VCaP (cell line): ENCODE data around the gene ACVR1.
"Not testable (repeated sequence)": the region's sequence is repeated elsewhere in the genome, so short reads cannot be mapped to it uniquely, and the experiment has no call there.

Experiments used
- H3K27ac ChIP-seq: fragments of 450-650 bp; 2 replicates; pipeline ENCODE4 v1.5.1; 2017
- TF ChIP-seq, protein P1 (sequence below): fragments of 450-650 bp; conservative IDR thresholded peaks from 2 replicates; pipeline ENCODE4 v1.5.1; 2017; ENCODE audit warnings: mild to moderate bottlenecking, moderate library complexity

The ACVR1 gene

DNA sequence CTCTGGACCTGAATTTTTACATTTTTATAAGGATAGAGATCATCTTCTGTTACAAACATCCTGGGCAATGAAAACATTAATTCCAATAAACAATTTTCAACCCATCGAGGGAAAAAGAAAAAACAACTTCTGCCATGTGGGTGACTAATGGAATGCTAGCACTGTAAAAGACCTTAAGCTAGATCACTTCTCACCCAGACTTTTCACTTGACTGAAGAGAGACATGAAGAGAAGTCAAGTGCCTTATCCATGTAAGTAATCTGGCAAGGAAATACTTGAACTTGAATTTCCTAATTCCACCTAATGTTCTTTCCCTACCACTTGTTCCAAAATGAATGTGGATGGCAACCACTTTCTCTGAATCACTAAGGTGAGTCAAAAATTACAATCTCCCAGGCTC lies 149.2 kb downstream of the ACVR1 start:
- TF ChIP-seq, protein P1, sequence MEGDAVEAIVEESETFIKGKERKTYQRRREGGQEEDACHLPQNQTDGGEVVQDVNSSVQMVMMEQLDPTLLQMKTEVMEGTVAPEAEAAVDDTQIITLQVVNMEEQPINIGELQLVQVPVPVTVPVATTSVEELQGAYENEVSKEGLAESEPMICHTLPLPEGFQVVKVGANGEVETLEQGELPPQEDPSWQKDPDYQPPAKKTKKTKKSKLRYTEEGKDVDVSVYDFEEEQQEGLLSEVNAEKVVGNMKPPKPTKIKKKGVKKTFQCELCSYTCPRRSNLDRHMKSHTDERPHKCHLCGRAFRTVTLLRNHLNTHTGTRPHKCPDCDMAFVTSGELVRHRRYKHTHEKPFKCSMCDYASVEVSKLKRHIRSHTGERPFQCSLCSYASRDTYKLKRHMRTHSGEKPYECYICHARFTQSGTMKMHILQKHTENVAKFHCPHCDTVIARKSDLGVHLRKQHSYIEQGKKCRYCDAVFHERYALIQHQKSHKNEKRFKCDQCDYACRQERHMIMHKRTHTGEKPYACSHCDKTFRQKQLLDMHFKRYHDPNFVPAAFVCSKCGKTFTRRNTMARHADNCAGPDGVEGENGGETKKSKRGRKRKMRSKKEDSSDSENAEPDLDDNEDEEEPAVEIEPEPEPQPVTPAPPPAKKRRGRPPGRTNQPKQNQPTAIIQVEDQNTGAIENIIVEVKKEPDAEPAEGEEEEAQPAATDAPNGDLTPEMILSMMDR, result no peak
- H3K27ac ChIP-seq, result no peak overlapping the region

DNA sequence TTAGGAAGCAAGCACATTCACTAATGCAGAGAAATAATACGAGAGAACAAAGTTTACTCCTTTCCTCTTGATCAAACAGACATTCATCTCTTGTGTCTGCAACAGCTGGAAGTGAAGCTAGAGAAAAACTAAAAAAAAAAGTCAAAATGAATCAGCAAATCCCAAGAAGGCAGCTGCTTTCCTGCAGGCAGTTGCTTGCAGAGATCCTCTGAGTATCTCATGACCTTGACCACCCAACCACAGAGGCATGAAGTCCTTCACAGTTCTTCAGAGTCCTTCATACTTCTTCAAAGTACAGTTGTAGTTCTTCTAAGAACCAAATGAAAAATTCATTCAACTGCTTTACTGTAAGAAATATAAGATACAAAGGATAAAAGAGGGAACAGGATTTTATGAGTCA lies 150.3 kb downstream of the ACVR1 start:
- TF ChIP-seq, protein P1, result no peak
- no peak overlapping the region for H3K27ac ChIP-seq

DNA sequence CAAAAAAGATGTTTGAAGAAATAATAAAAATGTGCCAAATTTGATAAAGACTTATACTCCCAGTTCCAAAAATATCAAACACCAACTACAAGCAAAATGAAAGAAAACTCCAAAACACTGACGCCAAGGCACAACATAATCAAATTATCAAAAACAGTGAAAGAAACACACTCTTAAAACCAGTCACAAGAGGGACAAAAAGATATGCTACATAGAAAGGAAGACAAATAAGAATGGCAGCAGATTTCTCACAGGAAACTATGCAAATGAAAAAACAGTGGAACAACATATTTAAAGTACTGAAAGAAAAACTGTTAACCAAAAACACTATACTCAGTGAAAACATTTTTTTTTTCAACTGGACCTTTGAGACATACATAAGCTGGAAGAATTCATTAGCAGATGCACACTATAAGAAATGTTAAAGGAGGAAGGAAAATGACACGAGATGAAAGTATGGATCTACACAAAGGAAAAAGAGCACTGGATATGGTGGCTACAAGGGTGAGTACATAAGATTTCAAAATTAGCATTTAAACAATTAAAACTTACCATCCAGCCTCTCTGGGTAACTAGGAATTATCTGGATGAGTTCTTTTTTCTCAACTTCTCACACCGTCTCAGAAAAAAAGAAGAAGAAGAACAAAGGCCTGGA lies 153.4 kb downstream of the ACVR1 start:
- H3K27ac ChIP-seq, result no peak overlapping the region
- TF ChIP-seq, protein P1, result no peak

DNA sequence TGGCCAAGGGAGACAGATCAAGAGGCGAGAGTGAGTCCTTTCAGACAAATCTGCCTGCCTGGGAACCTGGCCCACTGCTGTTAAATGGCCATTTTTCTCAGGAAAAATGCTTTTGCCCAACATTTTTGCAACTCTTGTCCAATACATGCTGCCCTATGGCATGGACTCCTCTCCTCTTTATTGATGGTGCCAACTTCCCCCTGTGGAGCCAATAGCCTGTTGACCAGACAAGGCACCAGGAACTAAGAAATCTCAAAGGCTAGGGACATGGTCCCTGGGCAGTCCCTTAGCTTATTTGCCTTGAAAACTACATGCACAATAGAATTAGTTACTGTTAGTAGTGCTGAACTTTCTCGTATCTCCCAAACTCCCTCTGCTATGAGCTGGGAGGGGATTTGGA lies 155.6 kb downstream of the ACVR1 start:
- no peak overlapping the region for H3K27ac ChIP-seq
- TF ChIP-seq, protein P1, result no peak

DNA sequence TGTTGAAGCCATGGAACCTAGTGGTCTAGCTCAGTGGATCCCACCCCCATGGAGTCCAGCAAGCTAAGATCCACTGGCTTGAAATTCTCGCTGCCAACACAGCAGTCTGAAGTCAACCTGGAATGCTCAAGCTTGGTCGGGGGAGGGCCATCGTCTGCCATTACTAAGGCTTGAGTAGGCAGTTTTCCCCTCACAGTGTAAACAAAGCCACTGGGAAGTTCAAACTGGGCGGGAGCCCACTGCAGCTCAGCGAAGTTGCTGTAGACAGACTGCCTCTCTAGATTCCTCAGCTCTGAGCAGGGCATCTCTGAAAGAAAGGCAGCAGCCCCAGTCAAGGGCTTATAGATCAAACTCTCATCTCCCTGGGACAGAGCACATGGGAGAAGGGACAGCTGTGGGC lies 171.5 kb downstream of the ACVR1 start:
- H3K27ac ChIP-seq, result not testable (repeated sequence)

DNA sequence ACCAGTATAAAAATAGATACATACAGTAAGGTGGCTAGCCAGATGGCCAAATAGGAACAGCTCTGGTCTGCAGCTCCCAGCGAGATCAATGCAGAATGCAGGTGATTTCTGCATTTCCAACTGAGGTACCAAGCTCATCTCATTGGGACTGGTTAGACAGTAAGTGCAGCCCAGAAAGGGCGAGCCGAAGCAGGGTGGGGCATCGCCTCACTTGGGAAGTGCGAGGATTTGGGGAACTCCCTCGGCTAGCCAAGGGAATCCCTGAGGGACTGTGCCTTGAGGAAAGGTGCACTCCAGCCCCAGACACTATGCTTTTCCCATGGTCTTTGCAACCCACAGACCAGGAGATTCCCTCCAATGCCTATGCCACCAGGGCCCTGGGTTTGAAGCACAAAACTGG lies 172.0 kb downstream of the ACVR1 start:
- not testable (repeated sequence) for H3K27ac ChIP-seq

DNA sequence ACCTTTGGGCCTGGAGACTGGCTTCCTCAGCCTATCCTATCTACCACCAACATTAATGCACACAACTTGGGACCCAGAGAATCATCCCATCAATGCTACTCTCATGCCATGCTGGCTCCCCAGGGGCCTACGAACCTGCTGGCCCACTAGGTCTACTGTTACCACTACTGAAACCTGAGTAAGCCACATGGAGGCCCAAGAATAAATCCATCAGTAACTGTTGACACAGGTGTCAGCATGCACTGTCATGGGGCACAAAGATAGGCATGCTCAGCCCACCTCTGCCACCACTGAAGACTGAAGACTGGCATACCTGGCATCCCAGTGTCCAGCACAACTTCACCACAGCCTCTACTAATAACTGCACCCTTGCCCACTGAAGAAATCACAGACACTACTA lies 176.3 kb downstream of the ACVR1 start:
- no peak overlapping the region for H3K27ac ChIP-seq
- TF ChIP-seq, protein P1, result no peak

DNA sequence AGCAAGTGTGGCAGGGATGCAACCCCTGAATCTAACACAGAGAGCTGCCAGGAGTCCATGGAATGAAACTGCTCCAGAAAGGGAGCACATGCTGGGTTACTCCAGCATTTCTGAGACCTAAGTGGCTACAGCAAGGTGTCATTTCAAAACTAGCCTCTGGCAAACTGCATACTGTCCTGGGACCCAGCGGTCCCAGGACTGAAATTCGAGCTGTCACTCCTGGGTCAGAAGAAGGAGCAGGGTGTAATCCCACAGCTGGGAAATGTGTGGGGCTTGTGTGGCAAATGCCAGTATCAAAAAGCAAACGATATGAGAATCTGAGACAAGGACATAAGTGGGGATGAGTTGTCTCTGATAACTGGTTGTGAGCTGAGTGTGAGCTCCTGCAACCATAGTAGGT lies 177.1 kb downstream of the ACVR1 start:
- H3K27ac ChIP-seq, result no peak overlapping the region
- TF ChIP-seq, protein P1, result no peak

DNA sequence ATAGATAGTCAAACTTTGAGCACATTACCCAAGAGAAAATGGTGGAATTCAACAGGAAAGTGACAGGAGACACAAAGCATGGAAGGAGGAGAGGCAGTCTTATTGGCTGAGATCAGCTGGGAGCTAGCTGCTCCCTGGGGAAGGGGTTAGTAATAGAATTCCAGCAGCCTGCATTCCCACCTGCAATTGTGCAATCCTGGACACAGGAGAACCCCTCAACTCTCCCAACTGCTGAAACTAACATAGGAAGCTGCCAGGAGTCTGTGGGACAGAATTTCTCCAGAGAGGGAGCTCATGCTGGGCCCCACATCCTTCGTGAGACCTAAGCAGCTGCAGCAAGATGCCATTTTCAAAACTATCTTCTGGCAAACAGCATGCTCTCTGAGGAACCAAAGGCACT lies 177.7 kb downstream of the ACVR1 start:
- no peak overlapping the region for H3K27ac ChIP-seq
- TF ChIP-seq, protein P1, result no peak
